ENCODE measurements around the gene CDIP1. TPM values are rescaled to one million over a fixed set of nuclear protein-coding genes. Genes with fewer than 3 reads are reported as not detected.

CDIP1 gene
- total and polyA plus RNA-seq, 2 of the 8 experiments (the other 6 are each of a cell fraction or from before 2014, with no cell fraction given) = 56.6 to 76.3 TPM

DNA sequence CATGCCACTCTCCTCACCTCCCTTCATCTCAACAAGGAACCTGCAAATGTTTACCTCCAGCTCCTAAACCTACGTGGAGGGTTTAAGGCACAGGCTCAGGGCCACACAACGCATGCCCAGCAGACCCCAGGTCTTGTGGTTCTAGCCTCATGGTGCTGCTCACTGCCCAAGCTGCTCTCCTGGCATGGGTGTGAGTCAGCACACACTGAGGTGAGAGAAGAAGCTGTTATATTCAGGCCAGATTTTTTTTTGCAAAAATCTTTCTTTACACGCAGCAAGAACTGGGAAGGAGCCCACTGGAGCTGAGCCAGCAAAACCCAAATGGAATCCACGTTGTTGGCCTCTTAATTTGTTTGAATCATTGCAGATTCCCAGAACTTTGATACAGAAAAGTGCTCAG is 12.0 kb upstream of the CDIP1 start (continued):
- no peak for TF ChIP-seq NANOG (IDR thresholded peaks at IDR 0.05; ENCODE audit: insufficient read depth, low read depth, low read length, poor library complexity, severe bottlenecking)
- TF ChIP-seq SIN3A (conservative IDR thresholded peaks at IDR 0.05 in 1 of 2, IDR thresholded peaks at IDR 0.05 in 1 of 2; ENCODE audit: low read depth in 1 of 2, low read length in 2 of 2) = no peak
- TF ChIP-seq SP1 (IDR thresholded peaks at IDR 0.05; ENCODE audit: low read depth, low read length) = no peak
- no peak for TF ChIP-seq CREB1 (IDR thresholded peaks at IDR 0.05)
- TF ChIP-seq TBP (IDR thresholded peaks at IDR 0.05; ENCODE audit: low read depth, low read length) = no peak
- TF ChIP-seq HDAC6 (IDR thresholded peaks at IDR 0.05; ENCODE audit: low read depth, low read length) = no peak

Data from H1 (cell line).